ENCODE data around the gene ZDBF2.

DNA sequence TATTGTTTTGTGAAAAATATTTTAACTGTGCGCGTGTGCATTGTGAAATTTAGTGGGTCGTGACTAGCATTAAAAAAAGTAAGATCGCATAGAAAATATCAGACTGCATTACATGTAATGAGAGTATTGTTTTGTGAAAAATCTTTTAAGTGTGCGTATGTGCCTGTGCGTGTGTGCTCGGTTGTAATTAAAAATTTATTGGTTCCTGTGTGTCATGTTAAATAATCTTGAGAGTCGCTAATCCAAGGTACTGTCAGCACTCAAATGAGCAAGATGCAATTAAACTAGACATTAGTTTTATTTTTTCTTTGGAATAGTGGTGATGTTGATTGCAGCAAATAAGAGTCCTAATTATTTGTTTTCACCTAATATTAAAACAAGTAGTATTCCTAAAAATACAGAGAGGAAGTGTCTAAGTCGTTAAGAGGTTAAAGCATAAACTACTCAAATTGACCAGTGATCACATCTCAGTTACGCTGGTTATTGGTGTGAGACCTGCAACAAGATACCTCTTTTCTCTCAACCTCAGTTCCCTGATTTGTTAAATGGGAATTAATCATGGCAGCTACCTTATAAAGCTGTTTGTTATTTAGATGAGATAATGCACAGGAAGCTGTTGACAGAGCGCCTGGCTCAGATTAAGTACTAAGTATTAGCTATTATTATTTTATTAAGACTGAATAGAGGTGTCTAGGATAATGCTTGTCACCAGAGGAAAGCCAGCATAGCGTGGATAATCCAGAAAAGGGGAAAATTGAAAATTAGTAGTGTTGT is 1.9 kb downstream of the ZDBF2 start:
- TF ChIP-seq HDGF (IDR thresholded peaks at IDR 0.05; ENCODE audit: borderline replicate concordance): no peak
- no peak for TF ChIP-seq SP1 (IDR thresholded peaks at IDR 0.05)
- TF ChIP-seq TARDBP (IDR thresholded peaks at IDR 0.05): no peak
- TF ChIP-seq BHLHE40 (IDR thresholded peaks at IDR 0.05; ENCODE audit: borderline replicate concordance): no peak
- no peak for TF ChIP-seq NFRKB (IDR thresholded peaks at IDR 0.05)
- TF ChIP-seq SUZ12 (IDR thresholded peaks at IDR 0.05): no peak
- TF ChIP-seq FOXK2 (IDR thresholded peaks at IDR 0.05): no peak
